ENCODE data around the gene TACC2.

TACC2 gene

GRCh38 chr10:122290833-122291532 is 302.0 kb downstream of the TACC2 start:
- TF ChIP-seq CTCF (IDR thresholded peaks at IDR 0.05; ENCODE audit: insufficient read depth, missing control alignments): no peak
- DNase-seq (ENCODE audit: insufficient read length, low spot score) (no peak), FAIRE-seq (no peak)

GRCh38 chr10:122291739-122292138 is 302.8 kb downstream of the TACC2 start:
- DNase-seq (ENCODE audit: insufficient read length, low spot score): no peak
- TF ChIP-seq CTCF (IDR thresholded peaks at IDR 0.05; ENCODE audit: insufficient read depth, missing control alignments): no peak
- FAIRE-seq: no peak

- FAIRE-seq (no peak), DNase-seq (ENCODE audit: insufficient read length, low spot score) (no peak)
- no peak for TF ChIP-seq CTCF (IDR thresholded peaks at IDR 0.05; ENCODE audit: insufficient read depth, missing control alignments)
Measured at GRCh38 chr10:122292376-122292775, 303.4 kb downstream of the TACC2 start.

- TF ChIP-seq CTCF (IDR thresholded peaks at IDR 0.05; ENCODE audit: insufficient read depth, missing control alignments): no peak
- FAIRE-seq (no peak), DNase-seq (ENCODE audit: insufficient read length, low spot score) (no peak)
Measured at GRCh38 chr10:122293156-122293960, 304.4 kb downstream of the TACC2 start.

GRCh38 chr10:122293961-122294380 is 305.0 kb downstream of the TACC2 start:
- FAIRE-seq (no peak), DNase-seq (ENCODE audit: insufficient read length, low spot score) (no peak)
- no peak for TF ChIP-seq CTCF (IDR thresholded peaks at IDR 0.05; ENCODE audit: insufficient read depth, missing control alignments)

- FAIRE-seq (no peak), DNase-seq (ENCODE audit: insufficient read length, low spot score) (no peak)
- no peak for TF ChIP-seq CTCF (IDR thresholded peaks at IDR 0.05; ENCODE audit: insufficient read depth, missing control alignments)
Measured at GRCh38 chr10:122294511-122295450, 305.8 kb downstream of the TACC2 start.

Measured in D721Med (cell line).